GM12878 (cell line): ENCODE measurements around the gene ARAP3.
"Not testable (repeated sequence)": the region's sequence is repeated elsewhere in the genome, so short reads cannot be mapped to it uniquely, and the experiment has no call there.

Experiments
- EGR1 ChIP-seq, 2 experiments: IDR thresholded peaks; 1 replicate in 1 of 2; 2 replicates in 1 of 2; pipeline ENCODE4 v1.6.1; 2011 to 2012; ENCODE audit warnings: low read depth in 2 of 2, low read length in 2 of 2, borderline replicate concordance in 1 of 2, mild to moderate bottlenecking in 1 of 2, moderate library complexity in 1 of 2
- ZNF384 ChIP-seq: IDR thresholded peaks from 2 replicates; pipeline ENCODE4 v1.6.1; 2012; ENCODE audit warnings: low read depth, mild to moderate bottlenecking, low read length, improper control_type of control experiment, borderline replicate concordance

GRCh38 chr5:141725174-141725573, 43.1 kb upstream of the ARAP3 start:
- not testable (repeated sequence) for TF ChIP-seq EGR1 (IDR thresholded peaks at IDR 0.05; ENCODE audit: borderline replicate concordance in 1 of 2, low read depth in 2 of 2, low read length in 2 of 2); ZNF384
